RWPE2 (cell line): Measurements from ENCODE around the gene NSDHL.

Experiments used
- ATAC-seq: fragments of 200-7000 bp; cut with Tn5 transposase; 3 replicates; pipeline ENCODE4 v1.9.1; 2021; ENCODE audit warnings: low read depth
- DNase-seq: peaks from one replicate; pipeline ENCODE4 v3.0.0-alpha.2; 2020; ENCODE audit warnings: low spot score
- H3K27ac ChIP-seq: fragments of 450-650 bp; 2 replicates; pipeline ENCODE4 v1.5.1; 2017; ENCODE audit warnings: mild to moderate bottlenecking; ENCODE audit not compliant: poor library complexity, severe bottlenecking
- H3K27me3 ChIP-seq: fragments of 250-450 bp; sonication (Bioruptor Pico); 2 replicates; pipeline ENCODE4 v1.5.1; 2021; ENCODE audit warnings: mild to moderate bottlenecking, moderate library complexity; ENCODE audit not compliant: insufficient read depth, poor library complexity, severe bottlenecking
- H3K36me3 ChIP-seq: fragments of 250-450 bp; sonication (Bioruptor Pico); 2 replicates; pipeline ENCODE4 v1.5.1; 2020; ENCODE audit warnings: low read depth, mild to moderate bottlenecking, moderate library complexity
- H3K4me1 ChIP-seq: fragments of 250-450 bp; sonication (Bioruptor Pico); 2 replicates; pipeline ENCODE4 v1.5.1; 2021; ENCODE audit warnings: mild to moderate bottlenecking, moderate library complexity; ENCODE audit not compliant: insufficient read depth, poor library complexity, severe bottlenecking
- H3K4me3 ChIP-seq: fragments of 250-450 bp; sonication (Bioruptor Pico); 2 replicates; pipeline ENCODE4 v1.5.1; 2021; ENCODE audit warnings: mild to moderate bottlenecking, moderate library complexity; ENCODE audit not compliant: severe bottlenecking
- H3K9me3 ChIP-seq: fragments of 250-450 bp; sonication (Bioruptor Pico); 2 replicates; pipeline ENCODE4 v1.5.1; 2021; ENCODE audit warnings: mild to moderate bottlenecking, moderate library complexity; ENCODE audit not compliant: severe bottlenecking
- CTCF ChIP-seq: fragments of 450-650 bp; IDR thresholded peaks from one replicate; pipeline ENCODE4 v1.5.1; 2017; ENCODE audit warnings: mild to moderate bottlenecking, moderate library complexity; ENCODE audit not compliant: poor library complexity, severe bottlenecking

Gene NSDHL

DNA sequence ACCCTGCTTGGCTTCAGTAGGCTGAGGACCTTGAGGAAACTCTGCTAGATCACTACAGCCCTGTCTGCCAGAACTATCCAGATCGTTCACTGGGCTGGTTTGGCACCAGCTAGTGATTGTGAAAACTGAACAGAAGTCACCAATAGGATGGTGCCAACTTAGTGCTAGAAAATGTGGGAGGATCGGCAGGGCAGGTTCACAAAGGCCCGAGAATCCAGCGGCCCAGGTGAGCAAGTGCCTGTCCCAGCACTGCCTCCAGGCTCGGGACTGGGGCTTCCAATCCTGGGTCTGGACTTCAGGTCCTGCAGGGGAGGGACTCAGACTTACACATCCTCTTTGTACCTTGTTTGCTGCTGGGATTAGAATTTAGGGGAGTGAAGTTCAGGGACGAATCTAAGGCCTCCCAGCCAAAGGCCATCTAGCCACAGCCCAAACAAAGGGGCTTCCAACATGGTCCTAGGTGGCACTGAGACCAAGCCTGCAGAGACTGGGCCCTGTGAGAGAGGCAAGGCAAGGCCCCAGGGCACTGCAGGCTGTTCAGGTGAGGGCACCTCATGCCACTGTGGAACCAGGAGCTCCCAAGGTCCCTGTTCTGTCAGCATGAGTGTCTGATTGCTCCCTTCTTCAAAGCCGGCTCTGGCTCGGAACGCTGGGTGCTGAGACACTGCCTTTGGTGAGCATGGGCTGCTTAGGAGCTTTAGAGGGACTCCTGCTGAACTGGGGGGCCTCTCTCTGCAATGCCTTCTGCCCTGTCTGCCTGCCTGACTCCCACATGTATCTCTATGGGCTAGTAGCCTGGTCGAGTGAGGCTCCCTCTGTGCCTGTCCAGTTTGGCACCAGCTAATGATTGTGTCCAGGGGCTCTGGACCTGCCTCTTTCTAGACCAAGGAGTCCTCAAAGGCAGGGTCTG is 46.3 kb downstream of the NSDHL start:
- no peak overlapping the region for H3K27ac ChIP-seq
- peaks cover 7% of the 10 kb centered on the region for H3K4me1 ChIP-seq
- no peak for TF ChIP-seq CTCF
- peak; percentile 61 for ATAC-seq
- DNase-seq = no peak
- H3K9me3 ChIP-seq = no peaks in the 10 kb centered on the region
- no peaks in the 10 kb centered on the region for H3K27me3 ChIP-seq
- no peaks in the 10 kb centered on the region for H3K36me3 ChIP-seq
- no peak overlapping the region for H3K4me3 ChIP-seq

- peak; percentile 53 for ATAC-seq
- Histone ChIP-seq H3K27me3 (no peaks in the 10 kb centered on the region), H3K27ac (peak overlapping the region; percentile 34), H3K9me3 (no peaks in the 10 kb centered on the region), H3K36me3 (no peaks in the 10 kb centered on the region), H3K4me1 (peaks cover 7% of the 10 kb centered on the region), H3K4me3 (no peak overlapping the region)
- no peak for TF ChIP-seq CTCF
- no peak for DNase-seq
Measured at GRCh38 chrX:152878976-152879755, 48.3 kb downstream of the NSDHL start.

- no peak overlapping the region for H3K4me3 ChIP-seq
- DNase-seq (no peak), ATAC-seq (no peak)
- H3K4me1 ChIP-seq = peaks cover 7% of the 10 kb centered on the region
- H3K9me3 ChIP-seq = no peaks in the 10 kb centered on the region
- no peak for TF ChIP-seq CTCF
- no peak overlapping the region for H3K27ac ChIP-seq
- no peaks in the 10 kb centered on the region for H3K36me3 ChIP-seq
- H3K27me3 ChIP-seq = no peaks in the 10 kb centered on the region
Measured at GRCh38 chrX:152881289-152881688, 50.4 kb downstream of the NSDHL start.

DNA sequence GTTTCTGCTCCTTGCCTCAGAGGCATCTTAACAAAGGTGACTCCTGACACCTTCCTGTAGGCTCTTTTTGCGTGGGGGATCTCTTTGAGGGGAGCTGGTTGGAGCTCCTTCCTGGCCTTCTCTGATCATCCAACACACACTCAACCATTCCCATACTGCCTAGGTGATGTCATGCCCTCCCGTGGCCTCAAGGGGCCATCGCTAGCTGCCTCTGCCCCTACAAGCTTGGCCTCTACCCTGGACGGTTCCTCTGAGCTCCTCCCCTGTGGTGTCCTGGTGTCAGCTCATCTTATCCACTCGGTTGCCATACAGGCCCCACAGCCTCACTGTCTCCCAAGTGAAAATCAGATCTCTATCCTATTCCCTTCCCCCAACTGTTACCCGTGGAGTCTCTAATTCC is 53.3 kb downstream of the NSDHL start:
- no peaks in the 10 kb centered on the region for H3K36me3 ChIP-seq
- TF ChIP-seq CTCF = no peak
- no peak overlapping the region for H3K4me3 ChIP-seq
- DNase-seq (no peak), ATAC-seq (no peak)
- no peaks in the 10 kb centered on the region for H3K9me3 ChIP-seq
- no peak overlapping the region for H3K27ac ChIP-seq
- peaks cover 2% of the 10 kb centered on the region for H3K4me1 ChIP-seq
- H3K27me3 ChIP-seq = no peaks in the 10 kb centered on the region
